PC-3 (cell line): ENCODE measurements around the gene ACE2.

Experiments
- EZH2 ChIP-seq: fragments of 300-600 bp; sonication (generic); IDR thresholded peaks from one replicate; pipeline ENCODE4 v1.6.1; 2017; ENCODE audit warnings: antibody characterized with exemption, mild to moderate bottlenecking, low read length; ENCODE audit not compliant: unreplicated experiment
- EZH2phosphoT487 ChIP-seq: fragments of 300-600 bp; sonication (generic); IDR thresholded peaks from 2 replicates; pipeline ENCODE4 v1.6.1; 2018; ENCODE audit warnings: mild to moderate bottlenecking, antibody characterized with exemption, low read length, borderline replicate concordance
- TF ChIP-seq, protein P1 (sequence below): fragments of 300-600 bp; sonication (generic); conservative IDR thresholded peaks from 2 replicates; pipeline ENCODE4 v1.5.1; 2017; ENCODE audit warnings: antibody characterized with exemption, low read depth, mild to moderate bottlenecking, low read length

- TF ChIP-seq, protein P1, sequence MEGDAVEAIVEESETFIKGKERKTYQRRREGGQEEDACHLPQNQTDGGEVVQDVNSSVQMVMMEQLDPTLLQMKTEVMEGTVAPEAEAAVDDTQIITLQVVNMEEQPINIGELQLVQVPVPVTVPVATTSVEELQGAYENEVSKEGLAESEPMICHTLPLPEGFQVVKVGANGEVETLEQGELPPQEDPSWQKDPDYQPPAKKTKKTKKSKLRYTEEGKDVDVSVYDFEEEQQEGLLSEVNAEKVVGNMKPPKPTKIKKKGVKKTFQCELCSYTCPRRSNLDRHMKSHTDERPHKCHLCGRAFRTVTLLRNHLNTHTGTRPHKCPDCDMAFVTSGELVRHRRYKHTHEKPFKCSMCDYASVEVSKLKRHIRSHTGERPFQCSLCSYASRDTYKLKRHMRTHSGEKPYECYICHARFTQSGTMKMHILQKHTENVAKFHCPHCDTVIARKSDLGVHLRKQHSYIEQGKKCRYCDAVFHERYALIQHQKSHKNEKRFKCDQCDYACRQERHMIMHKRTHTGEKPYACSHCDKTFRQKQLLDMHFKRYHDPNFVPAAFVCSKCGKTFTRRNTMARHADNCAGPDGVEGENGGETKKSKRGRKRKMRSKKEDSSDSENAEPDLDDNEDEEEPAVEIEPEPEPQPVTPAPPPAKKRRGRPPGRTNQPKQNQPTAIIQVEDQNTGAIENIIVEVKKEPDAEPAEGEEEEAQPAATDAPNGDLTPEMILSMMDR = no peak
- TF ChIP-seq EZH2 (no peak), EZH2phosphoT487 (no peak)
Measured at GRCh38 chrX:15530318-15530717, 70.4 kb downstream of the ACE2 start.
